DMS114 treated with DMSO at 0.1 percent for 48 hours (cell line): Measurements from ENCODE around the gene BCL3.
"Not testable (repeated sequence)": the region's sequence is repeated elsewhere in the genome, so short reads cannot be mapped to it uniquely, and the experiment has no call there.

ENCODE experiments used
- DNase-seq: peaks from one replicate; lab custom pipeline; 2025; ENCODE audit not compliant: unreplicated experiment; lab: John Stamatoyannopoulos, UW

Gene BCL3

GRCh38 chr19:44757057-44757734 lies 8.7 kb downstream of the BCL3 start:
- no peak for DNase-seq

GRCh38 chr19:44757735-44758505 lies 9.4 kb downstream of the BCL3 start:
- DNase-seq, result no peak

- DNase-seq, result no peak
Measured at GRCh38 chr19:44758596-44758995, 10.1 kb downstream of the BCL3 start.

GRCh38 chr19:44759083-44759804 lies 10.7 kb downstream of the BCL3 start:
- no peak for DNase-seq

GRCh38 chr19:44762038-44762437 lies 13.5 kb downstream of the BCL3 start:
- no peak for DNase-seq

GRCh38 chr19:44765033-44765948 lies 16.8 kb downstream of the BCL3 start:
- no peak for DNase-seq

- no peak for DNase-seq
Measured at GRCh38 chr19:44765949-44766335, 17.4 kb downstream of the BCL3 start.

GRCh38 chr19:44767295-44768180 lies 19.0 kb downstream of the BCL3 start:
- DNase-seq, result no peak

- peak; percentile 78 for DNase-seq
Measured at GRCh38 chr19:44770550-44771257, 22.2 kb downstream of the BCL3 start.

GRCh38 chr19:44772144-44772543 lies 23.6 kb downstream of the BCL3 start:
- not testable (repeated sequence) for DNase-seq

GRCh38 chr19:44772959-44773358 lies 24.5 kb downstream of the BCL3 start:
- DNase-seq, result no peak

GRCh38 chr19:44775676-44776240 lies 27.2 kb downstream of the BCL3 start:
- no peak for DNase-seq

- no peak for DNase-seq
Measured at GRCh38 chr19:44776402-44777096, 28.0 kb downstream of the BCL3 start.

- DNase-seq, result no peak
Measured at GRCh38 chr19:44777715-44778347, 29.3 kb downstream of the BCL3 start, which contains the start of gene CBLC. Gene CBLC, plus strand, starts transcription at chr19:44777890. Its CDS starts 42 bp downstream, at chr19:44777932.

GRCh38 chr19:44779150-44779549 lies 30.6 kb downstream of the BCL3 start:
- no peak for DNase-seq

- DNase-seq, result not testable (repeated sequence)
Measured at GRCh38 chr19:44781694-44782093, 33.2 kb downstream of the BCL3 start.

GRCh38 chr19:44782729-44783128 lies 34.2 kb downstream of the BCL3 start:
- DNase-seq, result no peak

- no peak for DNase-seq
Measured at GRCh38 chr19:44783545-44783944, 35.0 kb downstream of the BCL3 start.
